Cardiac fibroblast (primary cell): ENCODE measurements around the gene SKI.
A peak's percentile ranks its signal among the peaks of the same experiment; 100 is the strongest.

Experiments
- DNase-seq, 2 donors: peaks; one replicate each; pipeline versions ENCODE4 v3.0.0 to v3.0.0-alpha.2; 2010; ENCODE audit warnings: low read depth in 2 of 2
- H3K4me3 ChIP-seq, 2 donors: replicated peaks in 1 of 2; 1 replicate in 1 of 2; 2 replicates in 1 of 2; pipeline ENCODE4 v1.5.1; 2011; ENCODE audit warnings: low read depth in 2 of 2, low read length in 2 of 2, mild to moderate bottlenecking in 2 of 2, moderate library complexity in 1 of 2
- TF ChIP-seq, protein P1 (sequence below): IDR thresholded peaks from one replicate; pipeline ENCODE4 v1.5.1; 2011; ENCODE audit warnings: low read depth, mild to moderate bottlenecking, low read length, inconsistent platforms

Gene SKI

DNA sequence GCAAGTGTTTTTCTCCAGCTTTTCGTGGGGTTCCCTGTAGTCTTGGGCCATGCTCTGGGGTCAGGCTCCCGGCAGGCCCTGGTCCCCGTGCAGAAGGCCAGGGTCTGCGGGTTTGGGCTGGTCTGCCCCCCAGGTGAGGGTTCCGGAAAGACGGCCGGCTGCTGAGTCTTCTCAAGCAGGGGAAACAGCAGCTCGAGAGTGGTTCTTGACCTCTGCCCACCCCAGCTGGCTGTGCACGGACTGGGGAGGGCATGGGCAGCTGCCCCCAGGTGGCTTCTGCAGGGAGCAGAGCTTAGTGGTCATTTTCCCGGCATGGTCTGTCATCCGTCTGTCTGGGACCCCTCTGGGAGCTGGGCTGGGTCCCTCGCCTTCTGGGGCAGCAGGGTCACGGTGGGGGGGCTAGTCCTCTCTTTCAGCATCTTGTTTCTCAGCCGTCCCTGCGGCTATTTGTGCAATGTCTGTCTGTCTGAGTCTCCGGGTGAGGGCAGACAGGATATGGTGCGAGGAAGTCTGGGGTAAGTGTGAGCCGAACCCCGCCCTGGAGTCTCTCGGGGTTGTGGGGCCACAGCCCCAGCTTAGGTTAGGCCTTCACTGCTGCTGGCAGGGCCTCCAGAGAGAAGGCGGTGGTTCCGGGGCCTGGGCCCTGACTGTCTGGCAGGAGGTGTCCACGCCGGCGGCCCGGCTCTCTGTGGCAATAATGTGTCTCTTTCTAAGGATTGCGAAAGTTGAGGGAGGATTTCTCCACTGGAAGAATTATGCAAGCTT is 6.1 kb downstream of the SKI start:
- peak; percentile 96 to 99 for DNase-seq
- peak overlapping the region; percentile 75 to 89 for H3K4me3 ChIP-seq

DNA sequence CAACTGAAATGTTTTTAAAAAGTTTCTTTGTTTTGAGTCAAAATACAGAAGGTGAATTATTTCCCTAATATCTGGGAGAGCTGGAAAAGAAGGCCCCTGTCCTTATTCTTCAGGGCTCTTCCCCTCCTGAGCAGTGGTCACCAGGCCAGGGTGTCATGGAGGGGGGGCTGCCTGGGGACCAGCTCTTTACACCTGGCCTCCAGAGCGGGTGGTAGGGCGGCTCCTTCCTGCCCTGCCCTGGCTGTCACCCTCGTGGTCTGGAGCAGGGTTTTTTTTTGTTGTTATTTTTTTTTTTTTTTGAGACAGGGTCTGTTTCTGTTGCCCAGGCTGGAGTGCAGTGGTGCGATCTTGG is 6.6 kb downstream of the SKI start:
- DNase-seq = no peak
- H3K4me3 ChIP-seq = peak overlapping the region in 1 of 2 donors; percentile 21
- TF ChIP-seq, protein P1, sequence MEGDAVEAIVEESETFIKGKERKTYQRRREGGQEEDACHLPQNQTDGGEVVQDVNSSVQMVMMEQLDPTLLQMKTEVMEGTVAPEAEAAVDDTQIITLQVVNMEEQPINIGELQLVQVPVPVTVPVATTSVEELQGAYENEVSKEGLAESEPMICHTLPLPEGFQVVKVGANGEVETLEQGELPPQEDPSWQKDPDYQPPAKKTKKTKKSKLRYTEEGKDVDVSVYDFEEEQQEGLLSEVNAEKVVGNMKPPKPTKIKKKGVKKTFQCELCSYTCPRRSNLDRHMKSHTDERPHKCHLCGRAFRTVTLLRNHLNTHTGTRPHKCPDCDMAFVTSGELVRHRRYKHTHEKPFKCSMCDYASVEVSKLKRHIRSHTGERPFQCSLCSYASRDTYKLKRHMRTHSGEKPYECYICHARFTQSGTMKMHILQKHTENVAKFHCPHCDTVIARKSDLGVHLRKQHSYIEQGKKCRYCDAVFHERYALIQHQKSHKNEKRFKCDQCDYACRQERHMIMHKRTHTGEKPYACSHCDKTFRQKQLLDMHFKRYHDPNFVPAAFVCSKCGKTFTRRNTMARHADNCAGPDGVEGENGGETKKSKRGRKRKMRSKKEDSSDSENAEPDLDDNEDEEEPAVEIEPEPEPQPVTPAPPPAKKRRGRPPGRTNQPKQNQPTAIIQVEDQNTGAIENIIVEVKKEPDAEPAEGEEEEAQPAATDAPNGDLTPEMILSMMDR = no peak

More for the DNA sequence above, 6.1 kb downstream of the SKI start:
- TF ChIP-seq, protein P1 = no peak

GRCh38 chr1:2235300-2235998 is 7.3 kb downstream of the SKI start:
- H3K4me3 ChIP-seq = peak overlapping the region in 1 of 2 donors; percentile 4
- TF ChIP-seq, protein P1 = no peak
- DNase-seq = no peak

DNA sequence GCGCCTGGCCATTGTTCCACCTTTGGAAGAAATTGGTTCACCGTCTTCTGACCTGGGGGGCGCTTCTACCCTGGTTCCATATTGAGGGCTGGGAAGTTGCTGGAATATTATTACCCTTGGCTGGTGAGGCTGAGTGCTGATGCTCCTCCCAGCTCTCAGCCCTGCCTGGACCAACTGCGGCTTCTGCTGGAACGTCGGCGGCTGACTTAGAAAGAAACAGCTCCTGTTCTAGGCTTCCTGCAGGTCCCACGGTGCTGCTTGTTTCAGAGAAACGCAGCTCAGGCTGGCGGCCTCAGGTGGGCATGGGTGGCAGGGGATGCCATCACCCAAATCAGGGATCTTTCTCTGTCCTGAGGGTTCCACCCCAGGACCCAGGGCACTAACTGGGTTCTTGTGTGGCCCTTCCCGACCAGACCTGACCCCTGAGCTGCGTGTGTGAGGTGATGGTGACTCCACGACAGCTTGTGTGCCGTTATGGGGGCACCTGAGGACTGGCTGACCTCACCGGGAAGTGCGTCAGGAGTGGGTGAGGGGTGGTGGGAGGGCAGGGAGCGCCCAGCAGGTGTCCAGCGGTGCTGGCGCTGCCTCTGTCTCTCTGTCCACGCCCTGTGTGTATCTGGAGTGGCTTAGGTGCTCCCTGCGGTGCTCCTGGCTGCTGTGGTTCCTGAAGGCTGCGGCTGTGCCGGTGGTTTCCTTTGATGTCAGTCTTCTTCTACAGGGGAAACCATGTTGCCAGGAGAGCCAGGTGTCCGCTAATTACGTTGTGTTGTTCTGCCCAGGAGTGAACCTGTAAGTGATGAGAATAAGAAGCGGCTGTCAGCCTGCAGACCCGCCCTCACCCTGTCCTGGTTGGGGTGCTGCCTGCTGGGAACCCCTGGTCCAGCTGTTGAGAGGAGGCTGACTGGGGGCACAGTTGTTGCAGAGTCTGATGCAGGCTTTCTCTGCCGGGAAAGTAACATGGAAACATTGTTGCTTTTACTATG is 8.9 kb downstream of the SKI start:
- TF ChIP-seq, protein P1 = no peak
- H3K4me3 ChIP-seq = no peak overlapping the region
- no peak for DNase-seq

DNA sequence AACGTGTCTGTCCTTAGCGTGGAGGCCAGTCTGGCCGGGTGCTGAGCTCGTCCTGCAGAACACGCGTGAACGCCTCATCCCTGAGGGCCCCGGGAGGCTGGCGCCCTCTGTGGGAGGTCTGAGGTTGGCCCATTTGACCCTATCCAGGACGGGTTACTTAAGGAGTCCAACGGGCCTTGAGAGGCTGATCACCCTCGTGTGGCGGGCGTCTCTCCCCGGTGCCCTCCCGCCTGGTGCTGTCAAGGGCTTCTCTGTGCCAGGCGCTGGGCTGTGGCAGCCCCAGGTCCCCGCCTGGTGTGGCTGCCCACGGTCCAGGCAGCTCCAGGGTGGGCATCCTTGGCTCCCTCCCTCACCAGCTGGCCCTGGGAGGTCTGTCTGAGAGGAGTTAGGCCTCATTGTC is 9.7 kb downstream of the SKI start:
- no peak overlapping the region for H3K4me3 ChIP-seq
- DNase-seq = peak in 1 of 2 donors; percentile 25
- TF ChIP-seq, protein P1 = peak; percentile 10

- no peak overlapping the region for H3K4me3 ChIP-seq
- no peak for DNase-seq
- TF ChIP-seq, protein P1 = no peak
Measured at GRCh38 chr1:2238361-2239012, 10.4 kb downstream of the SKI start.
